Skeletal muscle cell (primary cell): ENCODE results near the gene HRG.

Experiments used
- DNase-seq: peaks from one replicate; pipeline ENCODE4 v3.0.0-alpha.2; 2010; ENCODE audit warnings: low read depth
- H3K4me3 ChIP-seq: 2 replicates; pipeline ENCODE4 v1.5.1; 2011; ENCODE audit warnings: low read depth, mild to moderate bottlenecking, control low read depth, low read length, moderate library complexity

HRG gene

GRCh38 chr3:186635532-186635931, 30.3 kb upstream of the HRG start:
- DNase-seq = no peak
- no peak overlapping the region for H3K4me3 ChIP-seq

- no peak for DNase-seq
- no peak overlapping the region for H3K4me3 ChIP-seq
Observed at GRCh38 chr3:186636536-186636935, 29.3 kb upstream of the HRG start.

GRCh38 chr3:186637686-186638085, 28.1 kb upstream of the HRG start:
- no peak for DNase-seq
- H3K4me3 ChIP-seq = no peak overlapping the region

GRCh38 chr3:186638259-186638658, 27.6 kb upstream of the HRG start:
- H3K4me3 ChIP-seq = no peak overlapping the region
- no peak for DNase-seq

- no peak within 1 kb of the TSS for H3K4me3 ChIP-seq
- no peak for DNase-seq
Observed at GRCh38 chr3:186639778-186640472, 25.9 kb upstream of the HRG start, which contains the start of gene FETUB. TSS of gene FETUB (plus strand) at chr3:186640399. CDS start at chr3:186640461, 62 bp downstream.

GRCh38 chr3:186640473-186640818, 25.4 kb upstream of the HRG start:
- DNase-seq = no peak

GRCh38 chr3:186640929-186641328, 24.9 kb upstream of the HRG start:
- DNase-seq = no peak
- H3K4me3 ChIP-seq = no peak overlapping the region

More at GRCh38 chr3:186640473-186640818, 25.4 kb upstream of the HRG start:
- no peak overlapping the region for H3K4me3 ChIP-seq

GRCh38 chr3:186642014-186642413, 23.8 kb upstream of the HRG start:
- H3K4me3 ChIP-seq = no peak overlapping the region
- DNase-seq = no peak

GRCh38 chr3:186643493-186643892, 22.3 kb upstream of the HRG start:
- no peak overlapping the region for H3K4me3 ChIP-seq
- DNase-seq = no peak

- no peak for DNase-seq
- H3K4me3 ChIP-seq = no peak overlapping the region
Observed at GRCh38 chr3:186644683-186645082, 21.1 kb upstream of the HRG start.

- no peak for DNase-seq
- H3K4me3 ChIP-seq = no peak overlapping the region
Observed at GRCh38 chr3:186646106-186646505, 19.7 kb upstream of the HRG start.

GRCh38 chr3:186646841-186647240, 19.0 kb upstream of the HRG start:
- no peak for DNase-seq
- H3K4me3 ChIP-seq = no peak overlapping the region

GRCh38 chr3:186648851-186649250, 17.0 kb upstream of the HRG start:
- no peak for DNase-seq
- no peak overlapping the region for H3K4me3 ChIP-seq

- no peak for DNase-seq
- no peak overlapping the region for H3K4me3 ChIP-seq
Observed at GRCh38 chr3:186651678-186652215, 14.1 kb upstream of the HRG start.

- H3K4me3 ChIP-seq = no peak overlapping the region
- no peak for DNase-seq
Observed at GRCh38 chr3:186653080-186653707, 12.6 kb upstream of the HRG start.

GRCh38 chr3:186653984-186654383, 11.8 kb upstream of the HRG start:
- no peak overlapping the region for H3K4me3 ChIP-seq
- no peak for DNase-seq

- no peak for DNase-seq
- no peak overlapping the region for H3K4me3 ChIP-seq
Observed at GRCh38 chr3:186663361-186664118, 2.3 kb upstream of the HRG start.

GRCh38 chr3:186664119-186664495, 1.7 kb upstream of the HRG start:
- no peak overlapping the region for H3K4me3 ChIP-seq
- no peak for DNase-seq

- no peak overlapping the region for H3K4me3 ChIP-seq
- no peak for DNase-seq
Observed at GRCh38 chr3:186664506-186664905, 1.3 kb upstream of the HRG start.

GRCh38 chr3:186668426-186668825, 2.6 kb downstream of the HRG start:
- no peak for DNase-seq
- H3K4me3 ChIP-seq = no peak overlapping the region
